NCI-H128 (cell line): ENCODE results near the gene DYNLT4.
"Not testable (repeated sequence)": the region's sequence is repeated elsewhere in the genome, so short reads cannot be mapped to it uniquely, and the experiment has no call there.

Source experiments
- DNase-seq: peaks from one replicate; lab custom pipeline; 2025; ENCODE audit not compliant: unreplicated experiment; lab: John Stamatoyannopoulos, UW

Gene DYNLT4

GRCh38 chr1:44766421-44766820 is 40.7 kb downstream of the DYNLT4 start:
- not testable (repeated sequence) for DNase-seq

- DNase-seq, result no peak
Observed at GRCh38 chr1:44760876-44761275, 46.3 kb downstream of the DYNLT4 start.

- DNase-seq, result no peak
Observed at GRCh38 chr1:44759077-44759476, 48.1 kb downstream of the DYNLT4 start.

GRCh38 chr1:44757420-44757819 is 49.7 kb downstream of the DYNLT4 start:
- DNase-seq, result no peak
